Duodenal mucosa (tissue), 2 donors: ENCODE data around the gene PTPRJ.
"Not testable (repeated sequence)": the region's sequence is repeated elsewhere in the genome, so short reads cannot be mapped to it uniquely, and the experiment has no call there.

Experiments
- H3K27ac ChIP-seq: one replicate; pipeline ENCODE4 v1.7.0; 2013; ENCODE audit warnings: low read depth, low read length
- H3K27me3 ChIP-seq, 2 donors: one replicate each; pipeline ENCODE4 v1.7.0; 2013; ENCODE audit warnings: low read length in 2 of 2, control low read depth in 1 of 2; ENCODE audit not compliant: insufficient read depth in 2 of 2, control insufficient read depth in 1 of 2
- H3K36me3 ChIP-seq, 2 donors: one replicate each; pipeline ENCODE4 v1.7.0; 2013; ENCODE audit warnings: low read length in 2 of 2, control low read depth in 1 of 2; ENCODE audit not compliant: insufficient read depth in 2 of 2, control insufficient read depth in 1 of 2
- H3K4me1 ChIP-seq, 2 donors: one replicate each; pipeline ENCODE4 v1.7.0; 2013; ENCODE audit warnings: low read length in 2 of 2, control low read depth in 1 of 2; ENCODE audit not compliant: insufficient read depth in 2 of 2, control insufficient read depth in 1 of 2
- H3K4me3 ChIP-seq, 2 donors: one replicate each; pipeline ENCODE4 v1.7.0; 2013; ENCODE audit warnings: low read length in 2 of 2, low read depth in 1 of 2
- H3K9ac ChIP-seq, 2 donors: one replicate each; pipeline ENCODE4 v1.7.0; 2013; ENCODE audit warnings: low read length in 2 of 2, low read depth in 1 of 2
- H3K9me3 ChIP-seq, 2 donors: one replicate each; pipeline ENCODE4 v1.7.0; 2013; ENCODE audit warnings: low read length in 2 of 2, control low read depth in 1 of 2; ENCODE audit not compliant: control insufficient read depth in 1 of 2

Gene PTPRJ

DNA sequence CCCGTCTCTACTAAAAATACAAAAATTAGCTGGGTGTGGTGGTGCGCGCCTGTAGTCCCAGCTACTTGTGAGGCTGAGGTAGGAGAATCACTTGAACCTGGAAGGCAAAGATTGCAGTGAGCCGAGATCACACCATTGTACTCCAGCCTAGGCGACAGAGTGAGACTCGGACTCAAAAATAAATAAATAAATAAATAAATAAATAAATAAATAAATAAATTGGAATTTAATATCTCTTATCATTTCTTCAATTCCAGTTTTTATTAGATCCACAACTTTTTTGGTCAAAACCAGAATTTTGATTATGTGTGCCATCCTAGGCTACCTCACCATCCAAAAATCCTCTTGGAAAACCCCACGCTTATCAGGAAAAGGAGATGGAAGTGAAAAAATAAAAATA is 43.2 kb downstream of the PTPRJ start:
- not testable (repeated sequence) for H3K9me3 ChIP-seq, H3K9ac ChIP-seq, H3K27ac ChIP-seq, H3K4me3 ChIP-seq, H3K36me3 ChIP-seq, H3K4me1 ChIP-seq, H3K27me3 ChIP-seq

- H3K9ac ChIP-seq, result no peak overlapping the region
- no peak overlapping the region for H3K27ac ChIP-seq
These were observed 44.3 kb downstream of the PTPRJ start for GRCh38 chr11:48024635-48025071.

GRCh38 chr11:48025293-48025983 is 45.1 kb downstream of the PTPRJ start:
- H3K4me1 ChIP-seq, result peaks cover 4 to 24% of the 10 kb centered on the region in 2 donors
- H3K36me3 ChIP-seq, result no peaks in the 10 kb centered on the region
- H3K4me3 ChIP-seq, result no peak overlapping the region
- no peak overlapping the region for H3K27ac ChIP-seq
- H3K9ac ChIP-seq, result no peak overlapping the region
- no peaks in the 10 kb centered on the region for H3K27me3 ChIP-seq
- H3K9me3 ChIP-seq, result no peaks in the 10 kb centered on the region

More at GRCh38 chr11:48024635-48025071, 44.3 kb downstream of the PTPRJ start:
- no peaks in the 10 kb centered on the region for H3K27me3 ChIP-seq
- no peaks in the 10 kb centered on the region for H3K9me3 ChIP-seq
- H3K4me3 ChIP-seq, result no peak overlapping the region
- no peaks in the 10 kb centered on the region for H3K36me3 ChIP-seq
- peaks cover 4 to 17% of the 10 kb centered on the region in 2 donors for H3K4me1 ChIP-seq

GRCh38 chr11:48025984-48026340 is 45.6 kb downstream of the PTPRJ start:
- no peaks in the 10 kb centered on the region for H3K27me3 ChIP-seq
- no peak overlapping the region for H3K27ac ChIP-seq
- peaks cover 4 to 24% of the 10 kb centered on the region in 2 donors for H3K4me1 ChIP-seq
- no peaks in the 10 kb centered on the region for H3K9me3 ChIP-seq
- no peaks in the 10 kb centered on the region for H3K36me3 ChIP-seq
- no peak overlapping the region for H3K9ac ChIP-seq
- H3K4me3 ChIP-seq, result no peak overlapping the region

GRCh38 chr11:48028914-48029680 is 48.7 kb downstream of the PTPRJ start:
- H3K27ac ChIP-seq, result no peak overlapping the region
- peaks cover 10 to 31% of the 10 kb centered on the region in 2 donors for H3K4me1 ChIP-seq
- H3K36me3 ChIP-seq, result no peaks in the 10 kb centered on the region
- H3K4me3 ChIP-seq, result no peak overlapping the region
- H3K27me3 ChIP-seq, result no peaks in the 10 kb centered on the region
- H3K9me3 ChIP-seq, result no peaks in the 10 kb centered on the region
- H3K9ac ChIP-seq, result no peak overlapping the region

DNA sequence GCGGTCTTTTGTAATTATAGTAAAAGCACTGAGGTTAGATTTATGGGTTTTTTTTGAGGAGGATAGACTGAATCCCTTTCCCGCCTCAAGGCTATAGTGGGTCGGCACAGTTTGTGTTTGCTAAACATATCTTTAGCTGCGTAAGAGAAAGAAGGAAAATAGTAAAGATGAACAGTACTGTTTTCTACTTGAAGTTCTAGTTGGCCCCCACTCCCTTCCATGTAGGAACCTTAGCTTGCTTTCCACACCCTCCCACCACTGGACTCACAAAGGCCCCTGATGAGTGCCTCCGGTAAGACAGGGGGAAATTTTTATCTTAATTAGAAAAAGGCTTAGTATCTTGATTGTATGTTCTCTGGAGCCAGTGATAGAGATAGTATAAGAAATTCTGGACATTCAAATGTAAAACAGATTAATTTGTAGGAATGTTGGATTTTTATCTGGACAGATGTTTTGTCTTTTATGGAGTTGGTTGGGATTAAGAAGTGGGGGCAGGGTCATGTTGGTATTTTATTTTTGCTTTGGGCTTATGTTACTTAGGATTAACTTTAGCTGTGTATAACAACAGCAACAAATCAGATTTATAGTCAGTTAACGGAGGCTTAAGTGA is 49.4 kb downstream of the PTPRJ start:
- H3K36me3 ChIP-seq, result no peaks in the 10 kb centered on the region
- H3K4me3 ChIP-seq, result no peak overlapping the region
- peaks cover 10 to 34% of the 10 kb centered on the region in 2 donors for H3K4me1 ChIP-seq
- no peak overlapping the region for H3K9ac ChIP-seq
- H3K27me3 ChIP-seq, result no peaks in the 10 kb centered on the region
- no peaks in the 10 kb centered on the region for H3K9me3 ChIP-seq
- no peak overlapping the region for H3K27ac ChIP-seq

DNA sequence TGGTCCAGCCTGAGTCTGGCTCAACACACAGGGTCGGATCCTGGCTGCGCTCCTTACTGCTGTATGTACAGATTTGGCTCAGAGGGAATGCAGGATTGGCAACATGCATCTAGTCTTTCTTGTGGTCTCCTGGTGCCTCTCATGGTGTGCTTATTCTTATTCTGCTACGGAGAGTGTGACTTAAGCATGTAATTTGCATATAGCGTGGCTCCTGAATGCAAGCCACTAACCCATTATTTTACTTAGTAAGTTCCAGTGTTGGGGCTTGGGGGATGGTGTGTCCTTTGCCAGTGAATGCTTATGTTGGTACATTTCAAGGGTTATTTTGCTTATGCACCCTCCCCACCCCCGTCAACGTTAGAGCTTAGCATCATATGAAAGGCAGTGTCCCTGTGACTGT is 51.2 kb downstream of the PTPRJ start:
- Histone ChIP-seq H3K4me1 (peaks cover 10 to 31% of the 10 kb centered on the region in 2 donors), H3K4me3 (no peak overlapping the region), H3K36me3 (no peaks in the 10 kb centered on the region), H3K9me3 (no peaks in the 10 kb centered on the region), H3K9ac (no peak overlapping the region), H3K27me3 (no peaks in the 10 kb centered on the region), H3K27ac (no peak overlapping the region)

- H3K27ac ChIP-seq, result no peak overlapping the region
- H3K9me3 ChIP-seq, result no peaks in the 10 kb centered on the region
- no peak overlapping the region for H3K9ac ChIP-seq
- H3K27me3 ChIP-seq, result no peaks in the 10 kb centered on the region
- H3K4me1 ChIP-seq, result peaks cover 10 to 31% of the 10 kb centered on the region in 2 donors
- no peaks in the 10 kb centered on the region for H3K36me3 ChIP-seq
- no peak overlapping the region for H3K4me3 ChIP-seq
These were observed 52.4 kb downstream of the PTPRJ start for GRCh38 chr11:48032721-48033120.

DNA sequence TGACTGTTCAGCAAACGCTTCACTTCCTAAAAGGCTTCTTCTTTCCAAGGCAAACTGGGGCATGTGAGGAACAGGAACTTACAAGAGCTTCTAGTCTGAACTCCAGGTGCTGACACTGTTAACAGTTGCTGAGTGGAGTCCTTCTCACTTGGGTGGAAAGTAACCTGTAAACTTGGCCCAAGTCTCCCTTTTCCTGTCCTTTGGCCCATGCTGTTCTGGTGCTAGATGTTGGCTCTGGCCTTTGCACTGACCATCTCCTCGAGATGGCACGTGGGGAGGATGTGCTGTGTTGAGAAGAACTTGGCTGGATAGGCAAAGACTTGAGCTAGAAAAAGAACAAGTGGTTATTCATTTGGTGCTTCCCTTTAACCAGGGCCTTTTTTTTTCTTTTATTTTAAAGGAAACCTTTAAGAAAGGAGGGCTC is 53.6 kb downstream of the PTPRJ start:
- H3K36me3 ChIP-seq, result no peaks in the 10 kb centered on the region
- H3K27me3 ChIP-seq, result no peaks in the 10 kb centered on the region
- H3K9ac ChIP-seq, result no peak overlapping the region
- H3K4me1 ChIP-seq, result peaks cover 7 to 29% of the 10 kb centered on the region in 2 donors
- H3K27ac ChIP-seq, result no peak overlapping the region
- H3K9me3 ChIP-seq, result no peaks in the 10 kb centered on the region
- H3K4me3 ChIP-seq, result no peak overlapping the region
